HG03097 (cell line): Measurements from ENCODE around the gene TGFBI.

Experiments
- ATAC-seq: cut with Tn5 transposase; IDR thresholded peaks from one replicate; pipeline ENCODE4 v1.9.1; 2021; ENCODE audit not compliant: unreplicated experiment, low FRiP score

TGFBI gene

GRCh38 chr5:136061630-136062365 lies 33.0 kb downstream of the TGFBI start:
- no peak for ATAC-seq

DNA sequence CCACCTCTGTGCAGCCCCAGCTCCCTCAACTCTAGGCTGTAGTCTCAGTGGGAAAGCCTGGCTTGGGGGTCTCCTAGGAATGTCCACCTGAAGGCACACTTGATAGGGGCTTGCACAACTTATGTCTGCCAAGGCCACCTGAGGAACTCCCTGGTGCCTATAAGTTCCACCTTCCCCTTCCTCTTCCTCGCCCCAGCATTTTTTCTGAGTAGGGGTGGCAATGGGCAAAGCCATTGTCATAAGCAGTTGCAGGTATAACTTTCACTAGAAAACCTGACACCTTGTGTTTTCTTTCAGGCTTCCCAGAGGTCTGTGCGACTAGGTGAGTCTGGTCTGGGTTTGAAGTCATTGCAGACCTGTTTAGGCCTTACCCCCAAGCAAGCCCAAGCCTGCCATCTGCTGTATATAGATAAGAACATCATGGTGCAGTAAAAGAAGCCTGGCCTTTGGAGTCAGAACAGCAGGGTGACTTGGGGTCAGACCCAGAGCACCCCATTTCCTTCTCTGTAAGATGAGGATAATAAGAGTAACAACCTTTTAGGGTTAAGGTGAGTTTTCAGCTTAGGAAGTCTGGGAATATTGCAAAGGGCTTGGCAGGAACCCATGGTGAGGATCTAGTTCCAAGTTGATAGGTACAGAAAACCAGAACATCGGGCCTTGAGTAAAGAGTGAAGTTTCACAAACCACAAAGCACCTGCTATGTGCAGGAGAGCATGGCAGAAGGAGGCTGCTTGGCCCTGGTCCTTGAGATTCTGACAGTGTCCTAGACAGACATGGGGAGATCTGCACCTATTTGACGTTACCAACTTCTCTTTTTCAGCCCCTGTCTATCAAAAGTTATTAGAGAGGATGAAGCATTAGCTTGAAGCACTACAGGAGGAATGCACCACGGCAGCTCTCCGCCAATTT lies 33.8 kb downstream of the TGFBI start:
- no peak for ATAC-seq

DNA sequence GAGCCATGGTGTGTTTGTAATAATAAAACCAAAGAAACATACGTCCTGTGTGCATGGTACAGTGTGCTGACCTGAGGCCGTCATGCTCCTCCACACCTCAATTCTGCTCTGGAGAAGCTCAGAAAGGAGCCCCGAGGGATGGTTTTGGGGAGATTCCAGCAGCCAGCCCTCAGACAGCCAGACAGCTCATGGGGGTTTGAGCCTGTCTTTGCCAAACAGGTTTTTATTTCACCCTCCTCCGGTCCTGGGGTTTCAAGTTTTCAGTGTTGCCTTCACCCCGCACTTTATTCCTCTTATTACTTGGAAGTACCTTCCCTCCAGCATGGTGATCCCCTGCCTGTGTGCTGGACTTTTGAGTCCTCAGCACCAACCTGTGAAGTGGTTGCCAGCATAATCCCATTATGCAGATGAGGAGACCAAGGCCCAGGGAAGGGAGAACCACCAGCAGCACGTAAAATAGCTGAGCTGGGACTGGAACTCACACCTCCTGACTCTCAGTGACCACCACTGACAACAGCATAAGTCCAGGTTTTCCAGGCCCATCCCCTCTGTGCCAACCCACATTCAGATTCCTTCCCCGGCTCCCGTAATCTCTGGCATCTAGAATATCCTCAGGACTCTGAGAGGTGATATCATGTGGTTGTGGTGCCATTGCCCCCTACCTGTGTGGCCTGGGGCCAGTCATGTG lies 35.1 kb downstream of the TGFBI start:
- ATAC-seq: no peak

DNA sequence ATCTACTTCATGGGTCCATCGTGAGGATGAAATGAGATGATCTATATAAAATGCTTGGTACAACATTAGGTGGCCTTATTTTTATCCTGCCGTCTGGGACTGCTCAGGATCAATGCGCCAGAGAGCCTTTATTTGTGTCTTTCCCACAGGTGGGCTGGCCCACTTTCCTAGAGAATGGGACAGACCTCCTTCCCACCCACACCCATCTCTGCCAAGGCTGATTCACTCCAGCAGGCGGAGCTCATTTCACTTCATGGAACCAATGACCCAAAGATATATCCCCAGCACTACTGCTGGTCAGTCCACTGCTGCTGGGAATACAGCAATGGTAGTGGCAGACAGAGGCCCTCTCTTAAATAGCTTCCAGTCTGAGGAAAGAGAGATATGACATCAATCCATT lies 35.7 kb downstream of the TGFBI start:
- ATAC-seq: no peak

DNA sequence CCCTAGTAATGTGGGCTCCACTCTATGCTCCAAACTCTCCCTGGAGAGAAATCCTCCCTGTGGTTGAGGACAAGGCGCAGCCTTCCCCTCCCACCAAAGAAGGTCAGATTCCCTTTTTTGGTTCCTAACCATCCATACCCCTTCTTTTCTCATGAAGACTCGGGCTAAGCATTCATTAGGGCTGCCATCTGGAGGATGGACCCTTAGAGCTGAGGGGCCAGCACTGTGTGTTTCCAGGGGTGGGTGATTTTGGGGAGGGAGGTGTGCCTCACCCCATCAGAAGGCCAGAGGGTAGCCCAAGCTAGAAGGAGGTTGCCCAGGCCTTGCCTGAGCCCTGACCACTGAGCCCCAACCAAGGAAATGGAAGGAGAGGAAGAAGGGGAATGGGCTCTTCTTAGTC lies 36.8 kb downstream of the TGFBI start:
- no peak for ATAC-seq

- ATAC-seq: no peak
These were observed 38.0 kb downstream of the TGFBI start for GRCh38 chr5:136066661-136067271.

- ATAC-seq: no peak
These were observed 38.6 kb downstream of the TGFBI start for GRCh38 chr5:136067422-136067821.

DNA sequence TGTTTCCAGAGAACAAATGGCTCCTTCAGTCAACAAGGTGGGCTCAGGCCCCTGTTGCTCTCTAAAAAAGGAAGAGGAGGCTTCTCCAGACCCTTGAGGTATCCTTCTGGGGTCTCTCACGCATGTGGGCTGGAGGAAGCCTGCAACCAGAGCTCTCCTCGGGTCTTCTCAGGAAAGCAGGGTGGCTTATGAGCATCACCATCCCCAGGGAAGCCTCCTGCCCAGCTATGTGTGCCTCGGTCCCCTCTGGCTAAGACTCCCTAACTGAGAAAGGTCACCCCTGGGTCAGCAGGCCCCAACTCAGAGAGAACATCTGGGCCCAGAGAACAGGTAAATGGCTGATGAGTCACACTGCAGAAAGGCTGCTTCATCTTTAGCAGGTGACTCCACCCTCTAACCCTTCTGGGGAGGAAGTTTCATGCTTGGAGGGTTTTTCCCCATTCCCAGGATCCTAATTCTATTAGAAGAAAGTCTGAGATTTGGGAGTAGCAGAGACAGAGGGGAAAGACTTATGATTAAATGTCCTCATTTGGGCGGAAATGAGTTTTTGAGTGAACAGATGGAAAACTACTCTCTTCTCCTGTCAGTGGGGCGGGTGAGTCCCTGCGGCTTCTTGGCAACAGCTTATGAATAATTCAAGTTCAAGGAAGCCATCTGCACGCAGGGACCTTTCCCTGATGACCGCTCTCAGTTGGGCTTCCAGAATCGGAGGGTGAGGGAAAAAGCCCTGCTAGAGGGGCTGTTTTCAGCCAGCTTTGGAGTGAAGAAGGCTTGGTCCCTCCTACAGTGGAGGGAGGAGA lies 41.9 kb downstream of the TGFBI start:
- no peak for ATAC-seq

GRCh38 chr5:136073714-136074529 lies 45.1 kb downstream of the TGFBI start:
- ATAC-seq: peak; percentile 71

DNA sequence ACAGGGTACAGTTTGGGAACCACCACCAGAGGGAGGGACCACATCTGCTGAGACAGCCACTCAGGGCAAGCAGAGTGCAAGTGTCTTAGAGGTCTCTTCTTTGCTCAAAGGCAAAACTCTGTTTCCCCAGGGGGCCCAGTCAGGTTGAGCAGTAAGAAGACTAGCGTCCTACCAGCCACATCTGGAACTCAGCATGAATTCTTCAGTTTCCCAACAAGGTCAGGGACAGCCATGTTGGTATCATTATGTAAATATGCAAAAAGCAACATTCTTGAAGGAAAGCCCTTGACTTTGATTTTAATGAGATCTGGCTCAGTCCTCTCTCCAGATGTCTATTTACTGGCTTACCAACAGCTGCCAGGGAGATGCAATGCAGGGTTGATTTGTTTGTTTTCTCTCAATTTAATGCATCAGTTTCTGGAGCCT lies 46.7 kb downstream of the TGFBI start:
- ATAC-seq: no peak

GRCh38 chr5:136076067-136076466 lies 47.3 kb downstream of the TGFBI start:
- ATAC-seq: no peak

GRCh38 chr5:136076881-136077445 lies 48.2 kb downstream of the TGFBI start:
- ATAC-seq: no peak

DNA sequence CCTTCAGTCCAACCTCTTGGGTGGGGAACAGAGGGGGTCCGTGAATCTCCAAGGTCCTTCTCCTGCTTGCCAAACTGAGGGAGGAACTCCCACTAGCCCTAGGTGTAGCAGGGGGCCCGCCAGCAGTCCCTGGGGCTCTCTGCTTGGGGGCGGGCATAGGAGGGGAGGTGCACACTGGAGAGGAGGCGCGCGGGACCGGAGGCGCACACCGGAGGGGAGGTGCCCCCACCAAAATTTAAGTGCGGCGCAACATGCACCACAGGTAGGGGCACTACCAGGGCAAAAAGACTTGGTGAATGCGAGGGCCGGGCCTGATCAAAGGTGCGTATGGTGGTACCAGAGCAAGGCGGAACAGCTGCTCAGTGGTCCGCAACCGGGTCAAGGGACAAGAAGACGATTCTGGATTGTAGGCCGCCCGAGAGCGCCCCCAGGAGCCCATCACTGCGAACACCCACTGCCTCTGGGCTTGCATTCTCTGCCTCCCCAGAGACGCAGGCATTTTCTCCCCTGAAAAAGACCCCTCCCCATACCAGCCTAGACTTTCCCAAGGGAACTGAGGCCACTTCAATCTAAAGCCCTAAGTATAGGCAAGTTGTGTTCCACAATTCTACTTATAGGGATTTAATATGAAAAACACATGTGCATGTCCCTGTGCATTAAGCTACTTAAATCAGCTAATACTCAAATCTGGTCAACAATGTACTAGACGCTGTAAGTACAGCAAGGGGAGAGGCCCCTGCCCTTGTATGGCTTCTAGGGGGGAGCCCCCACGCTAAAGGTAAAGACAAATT lies 50.6 kb downstream of the TGFBI start:
- no peak for ATAC-seq

GRCh38 chr5:136080113-136080482 lies 51.3 kb downstream of the TGFBI start:
- no peak for ATAC-seq

DNA sequence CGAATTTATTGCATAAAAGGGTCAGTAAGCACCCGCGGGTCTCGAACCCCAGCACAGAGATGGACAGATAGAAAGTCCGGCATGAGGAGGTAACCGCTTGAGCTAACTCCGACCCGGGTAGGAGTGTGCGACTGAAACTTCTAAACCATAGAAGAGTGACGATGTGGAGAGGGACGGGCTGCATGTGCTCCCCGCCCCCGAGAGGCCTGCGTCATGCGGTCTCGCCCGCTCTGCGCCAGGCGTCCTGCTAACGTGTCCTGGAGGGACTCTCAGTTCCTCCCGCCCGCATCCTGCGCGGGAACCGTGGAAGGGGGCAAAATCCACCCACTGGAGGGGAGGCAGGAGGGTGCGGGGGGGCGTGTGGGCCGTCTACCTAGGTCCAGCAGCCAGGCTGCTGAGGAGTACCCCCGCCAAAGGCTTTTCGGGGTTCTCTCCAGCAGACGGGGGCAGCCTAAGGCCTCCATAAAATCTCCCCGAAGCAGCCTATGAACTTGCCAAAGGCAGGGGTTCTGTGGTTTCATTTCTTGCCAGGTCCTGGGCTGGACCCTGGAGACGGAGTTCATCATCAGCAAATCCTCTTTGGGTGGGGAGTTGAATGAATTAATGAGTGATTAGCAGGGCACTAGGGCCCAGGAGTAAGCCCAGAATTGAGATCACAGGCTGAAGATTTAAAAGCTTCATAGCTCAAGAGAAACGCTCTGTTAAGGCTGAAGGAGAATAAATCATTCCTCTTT lies 51.9 kb downstream of the TGFBI start:
- peak; percentile 95 for ATAC-seq

- no peak for ATAC-seq
These were observed 52.4 kb downstream of the TGFBI start for GRCh38 chr5:136081217-136081591.

DNA sequence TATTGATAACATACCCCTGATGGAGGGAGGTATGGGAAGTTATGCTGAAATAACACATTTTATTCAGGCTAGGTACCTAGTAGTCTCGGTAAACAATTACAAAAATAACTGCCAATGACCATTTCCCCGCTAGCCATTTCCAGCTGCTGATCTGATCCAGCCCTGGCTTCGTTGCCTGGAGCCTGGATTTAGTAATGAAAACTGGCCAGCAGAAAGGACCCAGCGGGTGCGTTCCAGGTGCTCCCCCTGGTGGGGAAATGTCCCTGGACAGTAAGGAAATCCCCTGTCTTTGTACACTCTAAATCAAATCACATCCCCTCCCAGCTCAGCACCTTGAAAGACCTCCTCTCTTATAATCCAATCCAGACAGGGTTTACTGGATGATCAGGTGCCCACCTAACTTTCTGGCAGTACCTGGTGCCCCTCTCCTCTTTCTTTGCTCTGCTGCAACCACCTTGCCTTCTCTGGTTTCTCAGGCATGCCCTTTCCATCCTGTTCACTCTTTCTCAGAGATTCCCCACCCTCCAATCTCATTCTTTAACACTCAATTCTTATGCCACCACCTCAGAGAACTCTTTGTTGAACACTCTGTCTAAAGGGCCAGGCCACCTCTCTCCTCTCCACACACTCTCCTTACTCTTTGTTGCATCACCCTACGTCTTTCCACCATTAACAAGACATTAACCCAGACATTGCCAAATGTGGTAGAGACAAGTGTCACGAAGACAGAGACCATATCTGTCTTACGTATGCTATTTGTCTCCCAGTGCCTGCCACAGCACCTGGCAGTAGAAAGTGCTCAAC lies 53.8 kb downstream of the TGFBI start:
- no peak for ATAC-seq
